BE2C (cell line): Measurements from ENCODE around the gene KMT2B.
"Not testable (repeated sequence)": the region's sequence is repeated elsewhere in the genome, so short reads cannot be mapped to it uniquely, and the experiment has no call there.

ENCODE experiments used
- DNase-seq: peaks from one replicate; pipeline ENCODE4 v3.0.0-alpha.2; 2020
- H3K27me3 ChIP-seq: fragments of 250-450 bp; sonication (Bioruptor Pico); 2 replicates; pipeline ENCODE4 v1.5.1; 2020; ENCODE audit warnings: mild to moderate bottlenecking
- H3K36me3 ChIP-seq: fragments of 250-450 bp; sonication (Bioruptor Pico); 2 replicates; pipeline ENCODE4 v1.5.1; 2020; ENCODE audit warnings: mild to moderate bottlenecking
- H3K4me1 ChIP-seq: fragments of 250-450 bp; sonication (Bioruptor Pico); 2 replicates; pipeline ENCODE4 v1.5.1; 2020
- H3K4me3 ChIP-seq: 2 replicates; pipeline ENCODE4 v1.5.1; 2011; ENCODE audit warnings: low read depth, low read length
- H3K9me3 ChIP-seq: fragments of 250-450 bp; sonication (Bioruptor Pico); 2 replicates; pipeline ENCODE4 v1.5.1; 2020
- CTCF ChIP-seq: IDR thresholded peaks from 2 replicates; pipeline ENCODE4 v1.5.1; 2012; ENCODE audit warnings: mild to moderate bottlenecking, low read depth, low read length

Gene KMT2B

DNA sequence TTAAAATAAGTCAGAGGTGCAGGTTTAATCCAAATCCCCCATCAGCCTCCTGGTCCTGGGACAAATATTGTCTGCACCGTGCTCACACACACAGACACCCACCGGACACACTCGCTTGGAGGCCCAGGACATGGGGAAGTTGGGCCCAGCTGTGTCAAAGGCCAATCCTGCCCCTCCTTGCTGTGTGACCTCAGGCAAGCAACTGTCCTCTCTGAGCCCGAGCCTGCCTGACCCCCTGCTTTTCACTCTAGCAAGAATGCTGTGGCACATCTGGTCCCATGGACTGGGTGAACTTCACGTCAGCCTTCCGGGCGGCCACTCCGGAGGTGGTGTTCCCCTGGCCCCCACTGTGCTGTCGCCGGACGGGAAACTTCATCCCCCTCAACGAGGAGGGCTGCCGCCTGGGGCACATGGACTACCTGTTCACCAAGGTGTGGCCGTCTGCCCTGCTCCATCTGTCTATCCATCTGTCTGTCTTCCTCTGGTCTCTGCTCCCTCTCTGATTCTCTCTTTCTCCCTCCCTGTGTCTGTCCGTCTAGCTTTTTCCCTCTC lies 42.1 kb upstream of the KMT2B start:
- H3K4me3 ChIP-seq: no peak overlapping the region
- no peaks in the 10 kb centered on the region for H3K4me1 ChIP-seq
- no peaks in the 10 kb centered on the region for H3K36me3 ChIP-seq
- no peak for TF ChIP-seq CTCF
- H3K27me3 ChIP-seq: peaks cover 36% of the 10 kb centered on the region
- DNase-seq: no peak
- no peaks in the 10 kb centered on the region for H3K9me3 ChIP-seq

- Histone ChIP-seq H3K27me3 (peaks cover 4% of the 10 kb centered on the region; the same call in 1 of the 2 replicates), H3K4me1 (no peaks in the 10 kb centered on the region), H3K9me3 (no peaks in the 10 kb centered on the region), H3K36me3 (no peaks in the 10 kb centered on the region), H3K4me3 (no peak overlapping the region)
- no peak for DNase-seq
- TF ChIP-seq CTCF: no peak
These were observed 28.0 kb upstream of the KMT2B start for GRCh38 chr19:35689836-35690235.

DNA sequence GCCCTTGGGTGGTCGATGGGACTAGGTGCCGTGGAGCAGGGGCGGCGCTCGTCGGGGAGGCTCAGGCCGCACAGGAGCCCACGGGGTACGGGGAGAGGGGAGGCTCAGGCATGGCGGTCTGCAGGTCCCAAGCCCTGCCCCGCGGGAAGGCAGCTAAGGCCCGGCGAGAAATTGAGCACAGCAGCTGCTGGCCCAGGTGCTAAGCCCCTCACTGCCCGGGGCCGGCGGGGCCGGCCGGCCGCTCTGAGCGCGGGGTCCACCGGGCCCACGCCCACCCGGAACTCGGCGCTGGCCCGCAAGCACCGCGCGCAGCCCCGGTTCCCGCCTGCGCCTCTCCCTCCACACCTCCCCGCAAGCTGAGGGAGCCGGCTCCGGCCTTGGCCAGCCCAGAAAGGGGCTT lies 26.7 kb upstream of the KMT2B start:
- DNase-seq, H3K9me3 ChIP-seq, H3K4me3 ChIP-seq, H3K4me1 ChIP-seq, H3K27me3 ChIP-seq, H3K36me3 ChIP-seq: not testable (repeated sequence)

DNA sequence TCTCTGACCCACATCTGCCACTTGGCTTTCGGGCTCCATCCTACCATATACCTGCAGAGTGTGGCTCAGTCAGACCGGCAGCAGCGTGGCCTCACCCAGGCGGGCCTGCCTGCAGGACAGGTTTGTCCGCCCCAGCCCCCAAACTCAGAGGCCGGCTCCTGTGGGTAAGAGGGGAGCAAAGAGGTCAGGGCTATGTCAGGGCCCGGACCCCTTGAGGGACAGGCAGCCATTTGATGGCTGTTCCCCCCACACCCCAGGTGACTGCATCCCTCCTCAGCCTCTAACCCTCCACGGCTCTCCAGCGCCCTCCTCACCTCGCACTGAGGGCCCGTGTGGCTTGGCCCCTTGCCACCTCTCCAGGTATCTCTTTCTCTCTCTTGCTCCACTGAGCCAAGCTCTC lies 25.8 kb upstream of the KMT2B start:
- H3K4me3 ChIP-seq: no peak overlapping the region
- no peak for DNase-seq
- peaks cover 4% of the 10 kb centered on the region; the same call in 1 of the 2 replicates for H3K27me3 ChIP-seq
- no peaks in the 10 kb centered on the region for H3K36me3 ChIP-seq
- no peaks in the 10 kb centered on the region for H3K4me1 ChIP-seq
- H3K9me3 ChIP-seq: no peaks in the 10 kb centered on the region
- no peak for TF ChIP-seq CTCF

- Histone ChIP-seq H3K36me3 (no peaks in the 10 kb centered on the region), H3K27me3 (peaks cover 4% of the 10 kb centered on the region; the same call in 1 of the 2 replicates), H3K4me3 (no peak overlapping the region), H3K9me3 (no peaks in the 10 kb centered on the region), H3K4me1 (no peaks in the 10 kb centered on the region)
- no peak for TF ChIP-seq CTCF
- no peak for DNase-seq
These were observed 24.4 kb upstream of the KMT2B start for GRCh38 chr19:35693422-35693821.

- DNase-seq: peak; percentile 90
- peaks cover 4% of the 10 kb centered on the region; the same call in 1 of the 2 replicates for H3K27me3 ChIP-seq
These were observed 23.8 kb upstream of the KMT2B start for GRCh38 chr19:35693835-35694599.

More at GRCh38 chr19:35693835-35694599, 23.8 kb upstream of the KMT2B start:
- Histone ChIP-seq H3K36me3 (no peaks in the 10 kb centered on the region), H3K4me1 (no peaks in the 10 kb centered on the region), H3K9me3 (no peaks in the 10 kb centered on the region), H3K4me3 (no peak overlapping the region)
- peak; percentile 100 for TF ChIP-seq CTCF
